Activated CD4-positive, CD25-positive, alpha-beta regulatory T cell treated with anti-CD3 and anti-CD28 coated beads, Interleukin-2, amount 50 U/mL, for 72 hours (primary cell): ENCODE results near the gene LIMS1.
"Not testable (repeated sequence)": the region's sequence is repeated elsewhere in the genome, so short reads cannot be mapped to it uniquely, and the experiment has no call there.

ENCODE experiments used
- DNase-seq: peaks from one replicate; pipeline ENCODE4 v3.0.0; 2021

The LIMS1 gene

GRCh38 chr2:108641756-108642155 is 107.5 kb downstream of the LIMS1 start:
- DNase-seq = no peak

- no peak for DNase-seq
Measured at GRCh38 chr2:108643261-108643849, 109.1 kb downstream of the LIMS1 start.

DNA sequence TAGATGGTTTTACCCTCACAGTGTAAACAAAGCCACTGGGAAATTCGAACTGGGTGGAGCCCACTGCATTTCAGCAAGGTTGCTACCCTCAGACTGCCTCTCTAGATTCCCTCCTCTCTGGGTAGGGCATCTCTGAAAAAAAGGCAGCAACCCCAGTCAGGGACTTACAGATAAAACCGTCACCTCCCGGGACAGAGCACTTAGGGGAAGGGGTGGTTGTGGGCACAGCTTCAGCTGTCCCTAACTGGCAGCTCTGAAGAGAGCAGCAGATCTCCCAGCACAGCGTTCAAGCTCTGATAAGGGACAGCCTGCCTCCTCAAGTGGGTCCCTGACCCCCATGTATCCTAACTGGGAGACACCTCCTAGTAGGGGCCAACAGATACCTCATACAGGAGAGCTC is 109.6 kb downstream of the LIMS1 start:
- not testable (repeated sequence) for DNase-seq

DNA sequence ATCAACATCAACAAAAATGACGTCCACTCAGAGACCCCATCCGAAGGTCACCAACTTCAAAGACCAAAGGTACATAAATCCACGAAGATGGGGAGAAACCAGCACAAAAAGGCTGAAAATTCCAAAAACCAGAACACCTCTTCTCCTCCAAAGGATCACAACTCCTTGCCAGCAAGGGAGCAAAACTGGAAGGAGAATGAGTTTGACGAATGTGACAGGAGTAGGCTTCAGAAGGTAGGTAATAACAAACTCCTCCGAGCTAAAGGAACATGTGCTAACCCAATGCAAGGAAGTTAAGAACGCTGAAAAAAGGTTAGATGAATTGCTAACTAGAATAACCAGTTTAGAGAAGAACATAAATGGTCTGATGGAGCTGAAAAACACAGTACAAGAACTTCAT is 110.2 kb downstream of the LIMS1 start:
- DNase-seq = not testable (repeated sequence)

GRCh38 chr2:108648796-108649195 is 114.5 kb downstream of the LIMS1 start:
- DNase-seq = not testable (repeated sequence)

DNA sequence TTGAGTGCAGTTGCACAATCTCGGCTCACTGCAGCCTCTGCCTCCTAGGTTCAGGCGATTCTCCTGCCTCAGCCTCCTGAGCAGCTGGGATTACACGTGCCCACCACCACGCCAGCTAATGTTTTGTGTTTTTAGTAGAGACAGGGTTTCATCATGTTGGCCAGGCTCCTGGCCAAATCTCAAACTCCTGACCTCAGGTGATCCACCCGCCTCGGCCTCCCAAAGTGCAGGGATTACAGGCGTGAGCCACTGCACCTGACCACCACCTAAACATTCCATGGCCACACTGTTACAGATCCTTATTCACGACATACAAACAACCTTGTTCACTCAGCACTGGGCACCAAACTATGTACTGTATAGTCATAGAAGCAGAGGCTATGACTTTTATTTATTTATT is 116.2 kb downstream of the LIMS1 start:
- not testable (repeated sequence) for DNase-seq

GRCh38 chr2:108651468-108651867 is 117.2 kb downstream of the LIMS1 start:
- not testable (repeated sequence) for DNase-seq

DNA sequence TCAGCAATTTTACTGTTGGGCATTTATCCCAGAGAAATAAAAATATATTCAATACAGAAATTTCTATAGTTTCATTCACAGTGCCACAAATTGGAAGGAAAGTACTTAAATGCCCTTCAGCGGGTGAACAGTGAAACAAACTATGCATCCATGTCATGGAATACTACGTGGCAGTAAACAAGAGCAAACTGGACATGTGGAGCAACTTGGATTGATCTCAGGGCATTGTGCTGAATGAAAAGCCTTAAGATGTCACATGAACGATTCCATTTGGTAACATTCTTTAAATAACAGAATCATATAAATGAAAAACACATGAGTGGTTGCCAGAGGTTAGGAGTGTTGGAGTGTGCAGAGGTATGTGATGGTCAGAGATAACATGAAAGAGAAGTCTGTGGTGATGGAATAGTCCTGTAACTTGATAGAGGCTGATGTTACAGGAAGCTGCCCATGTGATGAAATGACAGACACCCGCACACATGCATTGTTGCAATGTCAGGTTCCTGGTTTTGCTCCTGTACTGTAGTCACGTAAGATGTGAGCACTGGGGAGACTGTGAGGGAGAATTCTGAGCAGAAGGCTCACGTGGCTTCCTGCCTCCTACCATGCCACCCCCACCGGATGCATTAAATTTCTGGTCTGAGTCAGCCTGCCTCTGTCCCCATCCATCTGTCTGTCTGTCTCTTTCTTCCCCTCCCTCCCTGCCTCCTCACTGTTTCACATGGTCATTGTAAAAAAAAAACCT is 118.1 kb downstream of the LIMS1 start:
- DNase-seq = not testable (repeated sequence)

DNA sequence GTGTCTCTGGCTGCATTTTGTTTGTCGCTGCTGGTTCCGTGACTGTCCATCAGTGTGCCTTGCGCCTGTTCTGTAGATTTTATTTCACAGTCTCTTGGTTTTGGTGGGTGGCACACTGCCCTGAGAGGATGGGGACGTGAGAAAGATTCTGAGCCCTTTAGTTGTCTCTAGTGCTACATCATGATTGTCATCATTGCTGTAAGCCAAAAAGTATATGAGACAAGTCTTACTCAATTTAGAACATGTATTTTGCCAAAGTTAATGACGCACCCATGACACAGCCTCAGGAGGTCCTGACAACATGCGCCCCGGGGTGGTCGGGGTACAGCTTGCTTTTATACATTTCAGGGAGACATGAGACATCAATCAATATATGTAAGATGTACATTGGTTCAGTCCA is 119.2 kb downstream of the LIMS1 start:
- DNase-seq = not testable (repeated sequence)

DNA sequence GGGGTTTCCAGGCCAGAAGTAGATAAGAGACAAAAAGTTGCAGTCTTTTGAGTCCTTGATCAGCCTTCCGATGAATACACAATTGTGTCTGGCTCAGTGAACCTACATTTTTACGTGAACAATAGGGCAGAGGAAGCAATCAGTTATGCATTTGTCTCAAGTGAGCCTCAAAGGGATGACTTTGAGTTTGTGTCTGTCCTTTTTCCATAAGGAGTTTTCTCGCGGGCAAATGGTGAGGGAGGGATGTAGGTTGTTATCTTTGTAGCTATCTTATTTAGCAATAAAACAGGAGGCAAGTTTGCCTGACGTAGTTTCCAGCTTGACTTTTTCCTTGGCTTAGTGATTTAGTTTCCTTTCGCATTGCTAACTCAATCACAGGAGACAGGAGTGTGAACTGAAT is 119.6 kb downstream of the LIMS1 start:
- DNase-seq = not testable (repeated sequence)

DNA sequence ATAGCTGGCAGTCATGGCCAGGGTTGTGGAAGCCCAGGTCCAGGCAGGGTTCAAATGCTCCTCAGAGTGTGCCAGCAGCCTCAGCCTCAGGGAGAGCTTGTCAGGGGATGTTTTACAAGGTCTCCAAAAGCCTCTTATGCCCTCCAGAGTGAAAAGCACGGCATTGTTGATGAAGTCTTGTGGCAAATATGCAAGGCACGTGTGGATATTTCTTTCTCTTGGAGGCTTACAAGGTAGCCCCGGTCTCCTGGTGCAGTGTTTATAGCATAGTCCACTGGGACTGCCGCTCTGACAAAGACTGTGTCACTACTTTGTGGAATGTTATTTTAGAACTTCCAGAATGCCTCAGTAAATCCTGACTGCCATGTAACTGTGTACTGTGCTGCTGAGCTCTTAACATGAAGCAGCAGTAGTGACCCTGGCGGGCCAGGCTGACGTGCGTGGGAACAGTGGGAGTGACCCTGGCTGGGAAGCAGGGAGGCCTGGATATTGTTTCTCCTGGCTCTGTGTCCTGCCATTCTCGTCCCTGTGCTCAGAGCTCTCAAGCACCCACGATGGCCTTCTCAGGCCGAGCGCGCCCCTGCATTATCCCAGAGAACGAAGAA is 120.4 kb downstream of the LIMS1 start:
- DNase-seq = not testable (repeated sequence)

DNA sequence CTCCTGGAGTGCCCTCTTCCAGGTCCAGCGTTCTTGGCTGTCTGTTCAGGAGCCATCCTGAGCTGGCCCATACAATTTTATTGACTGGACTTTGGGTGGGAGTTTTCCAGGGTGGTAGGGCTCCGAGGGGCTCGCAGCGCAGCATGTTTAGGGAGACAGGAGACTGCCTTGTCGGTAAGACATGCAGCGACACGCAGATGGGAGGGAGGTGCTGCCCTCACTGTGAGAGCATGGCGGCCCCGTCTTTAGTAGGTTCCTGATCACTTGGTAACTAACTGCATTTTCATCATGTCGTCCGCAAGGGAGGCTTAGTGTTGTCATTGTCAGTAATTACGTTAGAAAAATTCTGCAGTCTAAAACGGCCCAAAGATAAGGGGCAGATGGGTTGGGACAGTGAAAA is 121.0 kb downstream of the LIMS1 start:
- not testable (repeated sequence) for DNase-seq

DNA sequence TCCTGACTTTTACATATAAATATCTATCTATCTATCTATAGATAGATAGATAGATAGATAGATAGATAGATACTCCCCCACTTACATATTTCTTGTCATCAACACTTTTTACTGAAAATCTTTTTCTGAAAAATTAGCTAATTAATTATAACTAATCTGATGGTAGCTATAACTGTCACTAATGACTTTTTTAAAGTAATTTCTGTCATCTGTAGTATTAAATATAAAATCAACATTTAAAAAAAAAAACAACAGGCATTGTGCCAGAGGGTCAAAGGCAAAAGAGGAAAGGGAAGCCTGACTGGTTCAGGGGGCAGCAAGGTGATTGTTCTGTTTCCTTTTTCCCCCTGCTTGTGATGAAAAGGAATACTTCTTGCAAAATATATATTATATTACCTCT is 122.0 kb downstream of the LIMS1 start:
- not testable (repeated sequence) for DNase-seq

GRCh38 chr2:108657517-108657916 is 123.2 kb downstream of the LIMS1 start:
- not testable (repeated sequence) for DNase-seq

- DNase-seq = not testable (repeated sequence)
Measured at GRCh38 chr2:108658553-108658952, 124.3 kb downstream of the LIMS1 start.

- not testable (repeated sequence) for DNase-seq
Measured at GRCh38 chr2:108661493-108661892, 127.2 kb downstream of the LIMS1 start.

DNA sequence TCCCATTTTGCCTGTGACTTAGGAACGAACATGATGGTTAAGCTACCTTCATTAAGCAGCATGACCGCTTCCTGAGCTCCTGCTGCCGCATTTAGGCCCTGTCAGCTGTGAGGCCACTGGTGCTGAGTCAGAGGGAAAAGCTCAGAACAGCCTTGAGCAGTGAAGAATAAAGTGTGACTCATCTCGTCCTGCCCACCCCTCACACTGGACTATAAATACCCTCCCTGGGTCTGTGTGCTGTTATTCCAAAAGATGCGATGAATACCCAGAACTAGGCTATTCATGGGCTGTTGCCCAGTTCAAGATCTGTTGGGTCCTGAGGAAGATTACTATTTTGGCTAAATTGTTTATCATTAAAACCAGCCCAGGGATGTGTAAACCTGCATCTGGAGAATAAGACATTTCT is 127.9 kb downstream of the LIMS1 start:
- DNase-seq = not testable (repeated sequence)

DNA sequence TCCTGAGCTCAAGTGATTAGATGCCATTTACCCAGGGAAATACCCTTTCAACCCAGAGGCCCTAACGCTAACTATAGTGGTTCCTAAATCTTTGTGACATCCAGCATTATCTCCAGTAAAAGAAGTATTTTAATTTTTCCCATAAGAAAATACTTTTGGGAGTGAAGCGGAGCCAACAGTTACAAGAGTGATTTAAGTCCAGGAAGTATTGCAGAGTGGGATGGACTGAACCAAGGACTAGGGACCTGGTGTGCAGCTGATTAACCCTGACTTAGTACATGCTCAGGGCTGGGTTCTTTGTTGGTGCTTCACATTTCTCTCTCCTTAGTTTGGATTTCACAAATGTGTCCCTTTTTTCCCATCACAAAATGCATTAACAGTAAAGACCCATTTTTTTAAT is 129.1 kb downstream of the LIMS1 start:
- not testable (repeated sequence) for DNase-seq

DNA sequence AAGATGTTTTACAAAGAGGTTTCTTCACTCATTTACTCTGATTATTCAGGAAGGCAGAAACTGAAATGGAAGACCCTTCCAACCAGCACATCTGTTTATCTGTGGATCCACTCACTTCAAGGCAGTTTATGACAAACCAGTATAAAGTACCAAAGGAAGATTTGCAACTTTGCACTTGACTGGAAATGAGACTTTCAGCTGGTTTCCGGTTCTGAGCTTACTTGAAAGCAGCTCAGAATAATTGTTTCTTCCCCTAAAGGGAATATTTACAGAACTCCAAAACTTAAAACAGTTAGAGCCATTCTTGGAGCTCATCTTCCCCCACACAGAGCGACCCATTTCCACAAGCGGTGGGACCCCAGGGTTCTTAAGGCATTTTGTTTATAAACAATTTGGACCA is 129.8 kb downstream of the LIMS1 start:
- not testable (repeated sequence) for DNase-seq

DNA sequence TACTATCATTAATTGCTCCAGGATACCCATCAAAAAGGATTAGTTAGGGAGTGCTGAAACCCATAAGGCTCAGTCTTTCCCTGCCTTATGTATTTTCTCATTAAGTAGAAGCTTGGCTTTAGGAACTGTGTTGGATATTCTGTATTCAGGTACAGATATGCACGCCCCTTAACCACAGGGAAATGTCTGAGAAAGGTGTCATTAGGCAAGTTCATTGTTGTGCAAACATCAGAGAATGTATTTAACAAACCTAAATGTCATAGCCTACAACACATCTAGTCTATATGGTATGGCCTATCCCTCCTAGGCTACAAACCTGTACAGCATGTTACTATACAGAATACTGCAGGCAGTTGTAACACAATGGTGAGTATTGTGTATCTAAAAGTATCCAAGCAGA is 130.7 kb downstream of the LIMS1 start:
- DNase-seq = not testable (repeated sequence)

DNA sequence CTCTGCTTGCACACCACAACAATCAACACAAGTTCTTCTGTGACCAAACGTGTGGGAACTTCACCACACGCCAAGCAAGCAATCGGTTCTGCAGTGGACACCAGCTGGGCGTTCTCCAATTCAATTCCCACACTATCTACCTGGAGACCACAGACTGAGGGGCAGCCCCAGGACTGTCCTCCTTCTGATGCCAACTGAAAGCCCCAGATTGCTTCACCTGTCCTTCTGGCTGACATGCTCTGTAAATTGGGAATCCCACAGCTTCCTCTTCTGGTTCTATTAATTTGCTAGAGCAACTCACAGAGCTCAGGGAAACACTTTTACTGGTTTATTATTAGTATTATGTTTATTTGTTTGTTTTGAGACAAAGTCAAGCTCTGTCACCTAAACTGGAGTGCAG is 131.7 kb downstream of the LIMS1 start:
- DNase-seq = not testable (repeated sequence)

DNA sequence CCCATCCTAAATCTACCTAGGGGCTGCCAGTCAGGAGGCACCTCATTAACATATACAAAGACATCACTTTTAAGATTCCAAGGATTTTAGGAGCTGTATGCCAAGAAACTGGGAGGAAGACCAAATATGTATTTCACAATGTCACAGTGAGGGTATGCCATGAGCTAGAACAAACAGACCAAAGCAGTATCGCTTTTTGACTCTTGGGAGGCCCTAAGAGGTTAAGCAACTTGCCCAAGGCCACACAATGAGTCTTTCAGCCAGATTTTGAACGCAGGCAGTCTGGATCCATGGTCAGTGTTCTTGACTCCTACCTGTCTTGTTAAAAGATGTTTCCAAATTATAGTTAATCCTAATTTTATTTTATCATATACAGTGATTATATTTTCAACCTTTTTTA is 132.9 kb downstream of the LIMS1 start:
- not testable (repeated sequence) for DNase-seq

GRCh38 chr2:108670282-108670681 is 136.0 kb downstream of the LIMS1 start:
- DNase-seq = not testable (repeated sequence)

DNA sequence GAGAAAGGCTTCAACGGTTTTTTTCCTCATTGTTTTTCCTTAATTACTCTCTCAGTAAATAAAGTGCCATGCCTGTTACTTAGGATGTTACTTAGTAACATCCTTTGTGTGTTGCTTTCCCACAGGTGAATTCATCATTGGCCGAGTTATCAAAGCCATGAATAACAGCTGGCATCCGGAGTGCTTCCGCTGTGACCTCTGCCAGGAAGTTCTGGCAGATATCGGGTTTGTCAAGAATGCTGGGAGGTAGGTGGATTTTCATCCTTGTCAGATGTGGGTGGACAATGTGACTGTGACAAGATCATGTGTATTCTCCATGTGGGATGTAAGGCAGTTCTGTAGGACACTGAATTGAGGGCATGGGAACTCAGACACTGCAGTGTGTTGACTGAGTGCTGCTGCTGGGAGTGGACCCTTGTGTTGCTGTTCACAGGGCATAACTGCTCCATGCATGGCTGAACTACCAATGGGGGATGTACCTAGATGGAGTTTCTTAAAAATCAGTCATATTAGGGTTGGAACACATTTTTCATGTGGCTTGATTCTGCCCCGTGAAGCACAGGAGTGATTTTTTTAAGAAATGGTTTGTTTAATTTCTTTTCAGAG is 138.0 kb downstream of the LIMS1 start:
- DNase-seq = not testable (repeated sequence)
